BLaER1 treated with 17β-estradiol and CSF1 and Interleukin-3, amounts not matched to agents 10 nM and 100 nM (cell line): ENCODE measurements around the gene SMARCA1.

Experiments used
- H3K27ac ChIP-seq, 11 experiments: shearing (Covaris generic); formaldehyde crosslinking; 2 replicates each; pipeline ENCODE4 v1.8.1; 2022
- H3K27me3 ChIP-seq, 11 experiments: shearing (Covaris generic); formaldehyde crosslinking; 2 replicates each; pipeline ENCODE4 v1.8.1; 2022
- H3K36me3 ChIP-seq, 11 experiments: shearing (Covaris generic); formaldehyde crosslinking; 2 replicates each; pipeline ENCODE4 v1.8.1; 2022
- H3K4me1 ChIP-seq, 10 experiments: shearing (Covaris generic); formaldehyde crosslinking; 2 replicates each; pipeline ENCODE4 v1.8.1; 2022
- H3K4me2 ChIP-seq, 11 experiments: shearing (Covaris generic); formaldehyde crosslinking; 2 replicates each; pipeline ENCODE4 v1.8.1; 2022
- H3K4me3 ChIP-seq, 10 experiments: shearing (Covaris generic); formaldehyde crosslinking; 2 replicates each; pipeline ENCODE4 v1.8.1; 2022
- H3K9ac ChIP-seq, 11 experiments: shearing (Covaris generic); formaldehyde crosslinking; 2 replicates each; pipeline ENCODE4 v1.8.1; 2022
- H3K9me3 ChIP-seq, 11 experiments: shearing (Covaris generic); formaldehyde crosslinking; replicated peaks in 1 of 11; 2 replicates each; pipeline ENCODE4 v1.8.1; 2022
- H4K20me1 ChIP-seq, 11 experiments: shearing (Covaris generic); formaldehyde crosslinking; 2 replicates each; pipeline ENCODE4 v1.8.1; 2022
- Cebpa-rat ChIP-seq, 11 experiments: shearing (Covaris generic); IDR thresholded peaks; 2 replicates each; pipeline ENCODE4 v1.8.1; 2022

The SMARCA1 gene

DNA sequence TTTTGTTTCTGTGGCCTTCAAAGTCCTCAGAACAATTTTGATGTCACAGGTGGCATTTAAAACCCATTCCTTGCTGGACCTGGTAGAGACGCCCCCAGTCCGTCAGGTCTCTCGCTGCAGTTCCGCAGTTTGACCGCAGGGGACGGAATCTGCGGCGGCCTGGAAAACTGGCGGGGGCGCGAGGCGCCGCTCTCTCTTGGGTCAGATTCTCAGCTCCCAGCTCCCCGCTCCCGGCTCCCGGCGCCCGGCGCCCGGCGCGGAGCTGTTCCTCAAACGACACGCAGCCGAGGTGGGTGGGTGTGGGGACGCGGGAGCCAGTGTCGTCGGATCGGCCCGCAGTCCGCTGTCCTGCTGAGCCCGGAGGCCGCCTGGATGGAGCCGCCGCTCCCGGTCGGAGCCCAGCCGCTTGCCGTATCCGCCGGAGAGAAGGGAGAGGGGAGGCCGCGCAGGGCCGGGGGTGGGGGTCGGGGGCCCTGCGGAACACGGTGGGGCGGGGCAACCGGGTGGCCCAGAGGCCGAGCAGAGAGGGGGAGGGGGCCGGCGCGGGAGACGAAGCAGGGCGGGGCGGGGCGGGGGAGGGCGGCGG is 16.9 kb upstream of the SMARCA1 start, which contains the start of gene OCRL:
Gene OCRL, plus strand, starts transcription at position 192 of the 586 bp plus-strand sequence. Its CDS starts 181 bp downstream, at position 373.
- Histone ChIP-seq H3K27ac (peak within 1 kb of the TSS; percentile 51 to 82 (median 72); a peak in 20 of 22 replicates), H3K4me1 (peaks cover 0 to 7% (median 5%) of the 10 kb centered on the region in 10 experiments; a peak in 9 of 20 replicates), H4K20me1 (no peaks in the 10 kb centered on the region; a peak in 1 of 22 replicates), H3K4me3 (peak within 1 kb of the TSS; percentile 56 to 74 (median 64)), H3K4me2 (peak within 1 kb of the TSS; percentile 64 to 84 (median 74)), H3K36me3 (0 out of 22 replicates have a peak, but pooled peaks cover 0 to 5% (median 0%) of the 10 kb centered on the region in 11 experiments), H3K27me3 (peaks cover 52 to 82% (median 75%) of the 10 kb centered on the region in 11 experiments), H3K9ac (peak within 1 kb of the TSS; percentile 74 to 86 (median 83); a peak in 21 of 22 replicates), H3K9me3 (no peaks in the 10 kb centered on the region)
- TF ChIP-seq Cebpa-rat (IDR thresholded peaks at IDR 0.05) = no peak

DNA sequence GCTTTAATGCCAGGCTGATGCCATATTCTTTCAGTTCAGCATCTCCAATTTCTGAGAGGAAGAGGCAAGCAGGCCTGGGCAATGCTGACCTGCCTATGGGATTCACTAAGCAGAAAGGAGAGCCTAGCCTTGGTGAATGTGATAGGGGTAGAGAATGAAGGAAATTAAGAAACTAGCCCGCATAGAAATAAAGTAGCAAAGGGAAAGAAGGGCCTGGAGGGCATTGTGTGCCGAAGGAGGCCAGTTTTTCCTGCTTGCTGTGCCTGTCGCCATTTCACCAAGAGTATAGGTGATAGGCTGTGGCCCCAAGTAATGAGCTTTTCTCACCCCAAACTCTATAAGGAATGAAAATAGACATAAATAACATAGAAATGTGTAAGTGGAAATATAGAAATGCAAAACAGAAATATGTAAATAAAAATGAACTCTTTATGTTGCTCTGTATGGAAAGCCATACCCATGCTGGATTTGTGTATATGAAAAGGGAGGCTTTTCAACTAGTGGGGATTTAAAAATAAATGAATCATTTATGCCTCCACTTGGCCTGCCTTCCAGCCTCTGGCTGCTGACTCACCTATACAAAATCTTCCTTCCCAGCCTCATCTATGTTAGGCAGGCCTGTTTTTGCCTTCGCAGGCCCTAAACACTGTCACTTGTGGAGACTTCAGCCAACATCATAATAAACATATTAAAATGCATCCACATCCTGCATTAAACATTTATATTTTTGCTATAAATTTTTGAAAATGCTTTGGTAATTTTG is 11.7 kb upstream of the SMARCA1 start:
- no peaks in the 10 kb centered on the region for H3K36me3 ChIP-seq
- H3K4me1 ChIP-seq = no peaks in the 10 kb centered on the region
- H3K27me3 ChIP-seq = peaks cover 54 to 91% (median 84%) of the 10 kb centered on the region in 11 experiments
- H4K20me1 ChIP-seq = no peaks in the 10 kb centered on the region; a peak in 2 of 22 replicates
- H3K9ac ChIP-seq = no peak overlapping the region
- H3K27ac ChIP-seq = no peak overlapping the region
- H3K9me3 ChIP-seq = no peaks in the 10 kb centered on the region
- H3K4me2 ChIP-seq = no peak overlapping the region
- no peak for TF ChIP-seq Cebpa-rat (IDR thresholded peaks at IDR 0.05)
- H3K4me3 ChIP-seq = no peak overlapping the region

DNA sequence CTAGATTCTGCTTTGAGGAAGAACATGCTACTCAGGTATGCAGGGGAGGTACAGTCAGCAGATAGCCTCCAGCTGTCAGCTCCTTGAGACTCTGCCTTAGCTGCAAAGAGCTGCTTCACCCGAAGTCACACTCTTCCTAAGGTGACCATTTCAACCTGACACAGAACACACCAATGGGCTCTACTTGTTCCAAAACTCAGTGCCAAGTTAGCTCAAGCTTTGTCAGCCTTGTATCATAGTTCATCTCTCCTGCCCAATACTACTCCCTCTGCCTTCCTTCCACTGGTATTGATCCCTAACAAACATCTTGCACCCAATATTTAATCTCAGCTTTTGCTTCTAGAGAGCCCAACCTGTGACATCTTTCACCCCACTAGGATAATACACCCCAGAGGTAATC is 7.8 kb upstream of the SMARCA1 start:
- H3K9me3 ChIP-seq = no peaks in the 10 kb centered on the region
- TF ChIP-seq Cebpa-rat (IDR thresholded peaks at IDR 0.05) = no peak
- no peak overlapping the region for H3K4me2 ChIP-seq

DNA sequence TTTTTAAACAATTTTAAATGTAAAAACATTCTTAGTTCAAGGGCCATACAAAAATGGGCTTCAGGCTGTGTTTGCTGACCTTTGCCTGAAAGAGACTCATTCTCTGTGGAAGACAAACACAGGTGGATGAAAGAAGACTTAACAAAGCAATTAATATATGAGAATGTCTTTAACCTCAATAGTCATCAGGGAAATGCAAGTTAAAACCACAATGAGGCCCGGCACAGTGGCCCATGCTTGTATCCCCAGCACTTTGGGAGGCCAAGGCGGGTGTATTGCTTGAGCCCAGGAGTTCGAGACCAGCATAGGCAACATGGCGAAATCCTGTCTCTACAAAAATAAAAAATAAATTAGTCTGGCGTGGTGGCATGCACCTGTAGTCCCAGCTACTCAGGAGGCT is 7.1 kb upstream of the SMARCA1 start:
- no peak for TF ChIP-seq Cebpa-rat (IDR thresholded peaks at IDR 0.05)
- no peaks in the 10 kb centered on the region for H3K4me1 ChIP-seq
- no peak overlapping the region for H3K4me3 ChIP-seq
- no peaks in the 10 kb centered on the region; a peak in 2 of 22 replicates for H4K20me1 ChIP-seq
- H3K4me2 ChIP-seq = no peak overlapping the region
- H3K9me3 ChIP-seq = no peaks in the 10 kb centered on the region; a peak in 1 of 22 replicates
- H3K36me3 ChIP-seq = no peaks in the 10 kb centered on the region
- no peak overlapping the region for H3K9ac ChIP-seq
- peaks cover 60 to 100% (median 83%) of the 10 kb centered on the region in 11 experiments for H3K27me3 ChIP-seq
- no peak overlapping the region for H3K27ac ChIP-seq

More for the DNA sequence above, 7.8 kb upstream of the SMARCA1 start:
- Histone ChIP-seq H3K4me1 (no peaks in the 10 kb centered on the region), H3K36me3 (no peaks in the 10 kb centered on the region), H3K27ac (no peak overlapping the region), H4K20me1 (no peaks in the 10 kb centered on the region; a peak in 2 of 22 replicates), H3K27me3 (peaks cover 63 to 100% (median 85%) of the 10 kb centered on the region in 11 experiments), H3K4me3 (no peak overlapping the region), H3K9ac (no peak overlapping the region)

DNA sequence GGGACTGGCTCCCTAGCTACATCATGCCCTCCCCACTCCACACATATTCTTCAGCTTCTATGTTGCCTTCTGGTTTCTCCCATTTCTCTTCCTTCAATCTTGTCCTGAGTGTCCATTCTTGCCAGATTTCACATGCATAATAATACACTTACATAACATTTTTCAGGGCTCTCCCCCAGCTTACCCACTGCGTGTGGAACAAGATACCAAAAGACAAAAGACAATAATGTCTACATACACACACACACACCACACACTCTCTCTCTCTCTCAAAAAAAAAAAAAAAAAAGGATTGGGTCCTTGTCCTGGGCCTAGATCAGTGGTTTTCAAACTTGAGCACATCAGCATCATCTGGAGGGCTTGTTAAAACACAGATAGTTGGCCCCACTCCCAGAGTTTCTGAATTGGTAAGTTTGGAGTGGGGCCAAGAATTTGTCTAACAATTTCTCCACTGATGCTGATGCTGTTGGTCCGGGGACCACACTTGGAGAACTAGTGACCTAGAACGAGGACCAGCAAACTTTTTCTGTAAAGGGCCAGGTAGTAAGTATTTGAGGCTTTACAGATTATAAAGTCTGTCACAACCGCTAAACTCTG is 6.5 kb upstream of the SMARCA1 start:
- no peak overlapping the region for H3K4me2 ChIP-seq
- no peaks in the 10 kb centered on the region for H3K36me3 ChIP-seq
- H3K27ac ChIP-seq = no peak overlapping the region
- no peaks in the 10 kb centered on the region; a peak in 1 of 22 replicates for H3K9me3 ChIP-seq
- peaks cover 60 to 100% (median 83%) of the 10 kb centered on the region in 11 experiments for H3K27me3 ChIP-seq
- no peak for TF ChIP-seq Cebpa-rat (IDR thresholded peaks at IDR 0.05)
- H3K4me3 ChIP-seq = no peak overlapping the region
- no peaks in the 10 kb centered on the region for H3K4me1 ChIP-seq
- H4K20me1 ChIP-seq = no peaks in the 10 kb centered on the region; a peak in 2 of 22 replicates
- no peak overlapping the region for H3K9ac ChIP-seq

DNA sequence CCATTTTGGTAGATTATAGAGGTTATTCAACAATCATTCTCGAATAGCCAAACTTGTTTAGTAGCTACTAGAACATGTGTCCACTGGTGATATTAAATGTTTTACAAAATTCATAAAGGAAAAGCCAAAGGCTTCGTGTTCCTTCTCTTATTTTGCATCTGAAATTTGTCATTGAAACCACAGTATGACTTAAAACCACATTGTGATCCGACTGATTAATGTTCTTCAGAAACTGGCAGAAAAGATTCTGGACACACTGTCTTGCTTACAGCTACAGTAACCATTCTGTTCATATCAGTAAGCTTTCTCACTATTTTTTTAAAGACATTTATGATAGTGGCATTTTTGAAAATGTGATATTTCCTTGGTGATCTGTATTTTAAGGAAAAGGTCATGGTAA is 2.6 kb upstream of the SMARCA1 start:
- Histone ChIP-seq H3K4me2 (no peak overlapping the region), H3K4me3 (no peak overlapping the region), H3K27ac (no peak overlapping the region), H4K20me1 (no peaks in the 10 kb centered on the region; a peak in 1 of 22 replicates), H3K27me3 (peaks cover 45 to 88% (median 74%) of the 10 kb centered on the region in 11 experiments), H3K36me3 (no peaks in the 10 kb centered on the region), H3K9me3 (peaks cover 0 to 19% (median 8%) of the 10 kb centered on the region in 11 experiments; a peak in 13 of 22 replicates), H3K9ac (no peak overlapping the region), H3K4me1 (0 out of 20 replicates have a peak, but pooled peaks cover 0 to 5% (median 0%) of the 10 kb centered on the region in 10 experiments)
- no peak for TF ChIP-seq Cebpa-rat (IDR thresholded peaks at IDR 0.05)

DNA sequence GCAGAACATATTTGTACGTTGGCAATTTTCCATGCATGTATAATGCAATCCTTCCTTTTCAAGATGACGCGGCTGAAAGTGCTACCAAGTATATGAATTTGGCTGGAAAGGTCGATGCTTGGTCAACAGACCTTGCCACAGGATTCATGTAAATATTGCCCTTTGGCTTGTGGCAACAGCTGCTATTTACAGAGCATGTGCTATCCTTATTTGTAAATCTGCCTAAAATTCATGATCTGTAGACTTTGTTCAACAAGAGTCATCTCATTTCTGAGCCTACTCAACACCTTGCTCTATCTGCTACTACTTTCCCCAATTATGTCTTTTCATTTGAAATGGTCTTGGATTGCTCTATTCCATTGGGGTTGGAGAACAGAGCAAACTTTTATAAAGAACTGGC is 1.9 kb upstream of the SMARCA1 start:
- Histone ChIP-seq H3K27me3 (peaks cover 45 to 88% (median 74%) of the 10 kb centered on the region in 11 experiments), H3K4me3 (no peak overlapping the region), H3K9ac (no peak overlapping the region), H3K4me1 (0 out of 20 replicates have a peak, but pooled peaks cover 0 to 5% (median 0%) of the 10 kb centered on the region in 10 experiments), H3K27ac (no peak overlapping the region), H3K4me2 (no peak overlapping the region), H3K36me3 (no peaks in the 10 kb centered on the region), H4K20me1 (no peaks in the 10 kb centered on the region; a peak in 1 of 22 replicates), H3K9me3 (peaks cover 0 to 19% (median 8%) of the 10 kb centered on the region in 11 experiments; a peak in 13 of 22 replicates)
- no peak for TF ChIP-seq Cebpa-rat (IDR thresholded peaks at IDR 0.05)

DNA sequence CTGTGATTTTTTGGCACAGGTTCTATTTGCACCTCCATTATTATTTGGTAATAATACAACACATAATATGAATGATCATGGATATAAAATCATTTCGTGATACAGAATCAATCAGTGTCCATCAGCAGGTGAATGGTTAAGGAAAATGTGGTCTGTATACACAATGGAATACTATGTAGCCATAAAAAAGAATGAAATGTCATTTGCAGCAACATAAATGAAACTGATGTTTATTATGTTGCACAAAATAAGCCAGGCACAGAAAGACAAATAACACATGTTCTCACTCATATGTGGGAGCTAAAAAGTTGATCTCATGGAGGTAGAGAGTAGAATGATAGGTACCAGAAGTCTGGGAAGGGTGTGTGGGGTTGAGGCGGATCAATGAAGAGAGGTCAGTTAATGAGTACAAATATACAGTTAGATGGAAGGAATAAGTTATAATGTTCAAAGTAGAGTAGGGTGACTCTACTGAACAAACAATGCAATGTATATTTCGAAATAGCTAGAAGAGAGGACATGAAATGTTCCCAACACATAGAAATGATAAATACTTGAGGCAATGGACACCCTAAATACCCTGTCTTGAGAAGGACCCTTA is 1.1 kb upstream of the SMARCA1 start:
- Histone ChIP-seq H3K4me1 (0 out of 20 replicates have a peak, but pooled peaks cover 0 to 5% (median 0%) of the 10 kb centered on the region in 10 experiments), H3K9ac (no peak overlapping the region), H3K9me3 (peaks cover 0 to 19% (median 8%) of the 10 kb centered on the region in 11 experiments; a peak in 13 of 22 replicates), H3K36me3 (no peaks in the 10 kb centered on the region), H3K4me3 (no peak overlapping the region), H3K27me3 (peaks cover 44 to 88% (median 74%) of the 10 kb centered on the region in 11 experiments), H3K4me2 (no peak overlapping the region), H3K27ac (no peak overlapping the region), H4K20me1 (no peaks in the 10 kb centered on the region; a peak in 1 of 22 replicates)
- no peak for TF ChIP-seq Cebpa-rat (IDR thresholded peaks at IDR 0.05)
